SH-SY5Y (cell line): ENCODE data around the gene NDEL1.

ENCODE experiments used
- GATA2 ChIP-seq: IDR thresholded peaks from 2 replicates; pipeline ENCODE4 v1.6.1; 2011; ENCODE audit warnings: mild to moderate bottlenecking, low read depth, low read length
- GATA3 ChIP-seq: IDR thresholded peaks from 2 replicates; pipeline ENCODE4 v1.6.1; 2011; ENCODE audit warnings: low read depth, mild to moderate bottlenecking, low read length, moderate library complexity

DNA sequence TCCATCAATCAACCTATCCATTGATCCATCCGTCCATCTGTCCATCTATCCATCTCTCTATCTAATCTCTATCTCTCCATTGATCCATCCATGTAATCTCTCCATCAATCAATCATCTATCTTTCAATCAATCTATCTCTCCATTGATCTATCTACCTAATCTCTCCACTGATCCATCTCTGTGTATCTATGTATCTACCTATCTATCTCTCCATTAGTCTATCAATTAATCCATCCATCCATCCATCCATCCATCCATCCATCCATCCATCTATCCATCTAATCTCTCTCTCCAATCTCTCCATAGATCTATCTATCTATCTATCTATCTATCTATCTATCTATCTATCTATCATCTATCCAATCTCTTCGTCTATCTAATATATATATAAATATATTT is 34.6 kb upstream of the NDEL1 start:
- TF ChIP-seq GATA3, result no peak
- no peak for TF ChIP-seq GATA2
